Hepatocyte (in vitro differentiated cells): ENCODE data around the gene TMEM169.

Source experiments
- EZH2 ChIP-seq: fragments of 200-600 bp; sonication (generic); IDR thresholded peaks from 2 replicates; pipeline ENCODE4 v1.6.1; 2016; ENCODE audit warnings: antibody characterized with exemption, mild to moderate bottlenecking, borderline replicate concordance
- EZH2phosphoT487 ChIP-seq: fragments of 200-600 bp; sonication (generic); IDR thresholded peaks from one replicate; pipeline ENCODE4 v1.6.1; 2018; ENCODE audit warnings: antibody characterized with exemption, mild to moderate bottlenecking, low read depth, moderate library complexity; ENCODE audit not compliant: unreplicated experiment, severe bottlenecking
- TF ChIP-seq, protein P1 (sequence below): fragments of 200-600 bp; sonication (generic); IDR thresholded peaks from 2 replicates; pipeline ENCODE4 v1.5.1; 2016; ENCODE audit warnings: antibody characterized with exemption, mild to moderate bottlenecking; ENCODE audit not compliant: poor library complexity

DNA sequence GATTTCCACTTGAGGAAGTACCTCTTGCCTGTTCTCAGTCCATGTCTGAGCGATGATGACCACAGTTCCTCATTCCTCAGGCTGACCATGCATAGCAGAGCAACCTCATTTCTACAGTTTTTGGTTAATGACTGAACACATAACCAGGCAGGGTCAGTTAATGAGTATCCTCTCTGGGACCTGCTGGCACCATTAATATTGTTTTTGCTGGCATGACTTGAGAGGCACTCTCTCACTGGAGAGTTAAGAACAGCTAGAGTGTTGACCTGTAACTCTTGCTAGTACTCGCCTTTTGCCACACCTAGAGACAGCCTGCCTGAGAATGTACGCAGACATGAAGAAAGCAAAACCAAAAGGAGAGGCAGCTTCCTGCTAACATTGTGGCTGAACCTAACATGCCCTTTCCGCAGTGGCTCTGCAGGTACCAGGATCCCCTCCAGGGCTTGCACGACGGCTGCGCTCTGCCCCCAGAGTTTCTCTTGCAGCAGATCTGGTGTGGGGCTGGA is 24.0 kb upstream of the TMEM169 start:
- TF ChIP-seq, protein P1, sequence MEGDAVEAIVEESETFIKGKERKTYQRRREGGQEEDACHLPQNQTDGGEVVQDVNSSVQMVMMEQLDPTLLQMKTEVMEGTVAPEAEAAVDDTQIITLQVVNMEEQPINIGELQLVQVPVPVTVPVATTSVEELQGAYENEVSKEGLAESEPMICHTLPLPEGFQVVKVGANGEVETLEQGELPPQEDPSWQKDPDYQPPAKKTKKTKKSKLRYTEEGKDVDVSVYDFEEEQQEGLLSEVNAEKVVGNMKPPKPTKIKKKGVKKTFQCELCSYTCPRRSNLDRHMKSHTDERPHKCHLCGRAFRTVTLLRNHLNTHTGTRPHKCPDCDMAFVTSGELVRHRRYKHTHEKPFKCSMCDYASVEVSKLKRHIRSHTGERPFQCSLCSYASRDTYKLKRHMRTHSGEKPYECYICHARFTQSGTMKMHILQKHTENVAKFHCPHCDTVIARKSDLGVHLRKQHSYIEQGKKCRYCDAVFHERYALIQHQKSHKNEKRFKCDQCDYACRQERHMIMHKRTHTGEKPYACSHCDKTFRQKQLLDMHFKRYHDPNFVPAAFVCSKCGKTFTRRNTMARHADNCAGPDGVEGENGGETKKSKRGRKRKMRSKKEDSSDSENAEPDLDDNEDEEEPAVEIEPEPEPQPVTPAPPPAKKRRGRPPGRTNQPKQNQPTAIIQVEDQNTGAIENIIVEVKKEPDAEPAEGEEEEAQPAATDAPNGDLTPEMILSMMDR = no peak
- TF ChIP-seq EZH2 = no peak
- no peak for TF ChIP-seq EZH2phosphoT487
